Right cardiac atrium (tissue), 5 donors: ENCODE measurements around the gene FAM120A. TPM values are rescaled to one million over a fixed set of nuclear protein-coding genes. Genes with fewer than 3 reads are reported as not detected.

ENCODE experiments used
- ATAC-seq, 2 donors: fragments of 200-7000 bp; cut with Tn5 transposase; one replicate each; pipeline versions ENCODE4 v1.8.0 to v1.9.1; 2020; ENCODE audit warnings: moderate library complexity in 2 of 2, mild to moderate bottlenecking in 1 of 2
- DNase-seq, 3 donors: peaks; one replicate each; pipeline ENCODE4 v3.0.0-alpha.2; 2020
- H3K27ac ChIP-seq: one replicate; pipeline ENCODE4 v1.5.1; 2013; ENCODE audit warnings: mild to moderate bottlenecking, low read length, control low read depth, moderate library complexity
- H3K27me3 ChIP-seq: one replicate; pipeline ENCODE4 v1.6.1; 2013; ENCODE audit not compliant: control insufficient read depth, insufficient read depth
- H3K4me1 ChIP-seq: one replicate; pipeline ENCODE4 v1.6.1; 2013; ENCODE audit warnings: low read length; ENCODE audit not compliant: control insufficient read depth, insufficient read depth
- H3K4me3 ChIP-seq: one replicate; pipeline ENCODE4 v1.5.1; 2013; ENCODE audit warnings: low read length, control low read depth
- H3K9me3 ChIP-seq: one replicate; pipeline ENCODE4 v1.6.1; 2013; ENCODE audit warnings: low read length; ENCODE audit not compliant: control insufficient read depth
- WGBS: extraction: QIAGEN DNeasy Blood & Tissue Kit; methylation state at CpG from one replicate; pipeline ENCODE4 v1.1.7; 2013; 5-methylcytosine and 5-hydroxymethylcytosine counted together
- intact Hi-C, 4 donors: fragments of 100-400 bp; cut with DNase I; formaldehyde crosslinking; loops; one replicate each; pipeline versions ENCODE4 v1.11.0 to v1.14.0; 2022 to 2023
- polyA plus RNA-seq: library from polyadenylated mRNA; stranded (reverse); fragments of 200-250 nt; gene quantifications from one replicate; pipeline ENCODE4 v1.2.3, GENCODE V29; 2013
- total RNA-seq, 4 donors: library from RNA; stranded (reverse); fragmentation: NEBNext Ultra II Directional; extraction: Animal tissue kit (Norgen Biotek cat#: 25700); gene quantifications; one replicate each; pipeline ENCODE4 v1.2.1, GENCODE V29; 2021
- donor health status: healthy with polysubstance abuse.
- donor health status: DM: no; HTN: yes; CAD: no.
- donor health status: DM: no; HTN: no; CAD: no.
- donor health status: DM: no; HTN: yes; CAD: no; lungs with severe emphysema.
- donor health status: DM: yes; HTN: yes; CAD: no.

The FAM120A gene
- total and polyA plus RNA-seq, 5 donors, result 42.3 to 111 (median 86.6) TPM

- H3K27me3 ChIP-seq, result no peaks in the 10 kb centered on the region
- H3K4me3 ChIP-seq, result no peak overlapping the region
- ATAC-seq (peak in 1 of 2 donors; percentile 26), DNase-seq (no peak)
- intact Hi-C loops, result no loop called here
- no peak overlapping the region for H3K27ac ChIP-seq
- WGBS, result 80% methylated on average over 8 of the region's 8 CpGs
- H3K4me1 ChIP-seq, result peaks cover 2% of the 10 kb centered on the region
- no peaks in the 10 kb centered on the region for H3K9me3 ChIP-seq
Observed at GRCh38 chr9:93533863-93534262, 82.4 kb downstream of the FAM120A start.

GRCh38 chr9:93536167-93536566 is 84.7 kb downstream of the FAM120A start:
- Histone ChIP-seq H3K4me3 (no peak overlapping the region), H3K9me3 (no peaks in the 10 kb centered on the region), H3K4me1 (peaks cover 5% of the 10 kb centered on the region), H3K27ac (peak overlapping the region; percentile 10), H3K27me3 (no peaks in the 10 kb centered on the region)
- intact Hi-C loops, result no loop called here
- WGBS, result 61% methylated on average over 4 of the region's 4 CpGs
- DNase-seq (no peak), ATAC-seq (no peak)

- 75% methylated on average over 9 of the region's 9 CpGs for WGBS
- Histone ChIP-seq H3K4me1 (peaks cover 5% of the 10 kb centered on the region), H3K4me3 (no peak overlapping the region), H3K27ac (no peak overlapping the region), H3K27me3 (no peaks in the 10 kb centered on the region), H3K9me3 (no peaks in the 10 kb centered on the region)
- ATAC-seq (no peak), DNase-seq (no peak)
- intact Hi-C loops, result no loop called here
Observed at GRCh38 chr9:93536874-93537273, 85.4 kb downstream of the FAM120A start.

- peaks cover 8% of the 10 kb centered on the region for H3K4me1 ChIP-seq
- no peak overlapping the region for H3K4me3 ChIP-seq
- WGBS, result 76% methylated on average over 8 of the region's 8 CpGs
- H3K27me3 ChIP-seq, result no peaks in the 10 kb centered on the region
- H3K27ac ChIP-seq, result peak overlapping the region; percentile 8
- no peak for DNase-seq
- no peaks in the 10 kb centered on the region for H3K9me3 ChIP-seq
- peak in 1 of 2 donors; percentile 32 for ATAC-seq
- intact Hi-C loops, result no loop called here
Observed at GRCh38 chr9:93540305-93540704, 88.8 kb downstream of the FAM120A start.

- intact Hi-C loops, result no loop called here
- H3K27ac ChIP-seq, result no peak overlapping the region
Observed at GRCh38 chr9:93541005-93541404, 89.5 kb downstream of the FAM120A start.

GRCh38 chr9:93541581-93542349 is 90.3 kb downstream of the FAM120A start:
- intact Hi-C loops, result no loop called here
- 50% methylated on average over 8 of the region's 8 CpGs for WGBS
- Histone ChIP-seq H3K27me3 (no peaks in the 10 kb centered on the region), H3K4me1 (peaks cover 6% of the 10 kb centered on the region), H3K9me3 (no peaks in the 10 kb centered on the region), H3K27ac (peak overlapping the region; percentile 67), H3K4me3 (no peak overlapping the region)
- DNase-seq (peak in 1 of 3 donors; percentile 59), ATAC-seq (peak; percentile 42 to 48)

More at GRCh38 chr9:93541005-93541404, 89.5 kb downstream of the FAM120A start:
- H3K9me3 ChIP-seq, result no peaks in the 10 kb centered on the region
- H3K4me1 ChIP-seq, result peaks cover 8% of the 10 kb centered on the region
- H3K4me3 ChIP-seq, result no peak overlapping the region
- no peak for ATAC-seq
- DNase-seq, result no peak
- H3K27me3 ChIP-seq, result no peaks in the 10 kb centered on the region
- 76% methylated on average over 4 of the region's 4 CpGs for WGBS

- Histone ChIP-seq H3K4me1 (peaks cover 6% of the 10 kb centered on the region), H3K4me3 (no peak overlapping the region), H3K9me3 (no peaks in the 10 kb centered on the region), H3K27me3 (no peaks in the 10 kb centered on the region), H3K27ac (no peak overlapping the region)
- WGBS, result 98% methylated on average over 9 of the region's 9 CpGs
- intact Hi-C loops, result no loop called here
- ATAC-seq (no peak), DNase-seq (no peak)
Observed at GRCh38 chr9:93543117-93543516, 91.6 kb downstream of the FAM120A start.

- intact Hi-C loops, result no loop called here
- DNase-seq (no peak), ATAC-seq (no peak)
- peaks cover 2% of the 10 kb centered on the region for H3K4me1 ChIP-seq
- 95% methylated on average over 11 of the region's 11 CpGs for WGBS
- H3K27ac ChIP-seq, result no peak overlapping the region
- no peaks in the 10 kb centered on the region for H3K9me3 ChIP-seq
- no peaks in the 10 kb centered on the region for H3K27me3 ChIP-seq
- no peak overlapping the region for H3K4me3 ChIP-seq
Observed at GRCh38 chr9:93546356-93546755, 94.9 kb downstream of the FAM120A start.

GRCh38 chr9:93549611-93550010 is 98.1 kb downstream of the FAM120A start:
- Histone ChIP-seq H3K4me3 (no peak overlapping the region), H3K27ac (no peak overlapping the region), H3K9me3 (no peaks in the 10 kb centered on the region), H3K4me1 (peaks cover 2% of the 10 kb centered on the region), H3K27me3 (no peaks in the 10 kb centered on the region)
- 49% methylated on average over 5 of the region's 5 CpGs for WGBS
- DNase-seq (no peak), ATAC-seq (no peak)
- intact Hi-C loops, result no loop called here

GRCh38 chr9:93552923-93553322 is 101.4 kb downstream of the FAM120A start:
- intact Hi-C loops, result no loop called here
- H3K4me3 ChIP-seq, result no peak overlapping the region
- H3K9me3 ChIP-seq, result no peaks in the 10 kb centered on the region
- no peaks in the 10 kb centered on the region for H3K27me3 ChIP-seq
- H3K27ac ChIP-seq, result no peak overlapping the region
- no peak for DNase-seq
- no peak for ATAC-seq
- 97% methylated on average over 1 of the region's 1 CpG for WGBS
- no peaks in the 10 kb centered on the region for H3K4me1 ChIP-seq

GRCh38 chr9:93555370-93555769 is 103.9 kb downstream of the FAM120A start:
- Histone ChIP-seq H3K9me3 (no peaks in the 10 kb centered on the region), H3K27ac (no peak overlapping the region), H3K27me3 (no peaks in the 10 kb centered on the region), H3K4me1 (no peaks in the 10 kb centered on the region), H3K4me3 (no peak overlapping the region)
- no peak for DNase-seq
- no peak for ATAC-seq
- 74% methylated on average over 4 of the region's 4 CpGs for WGBS
- intact Hi-C loops, result no loop called here
